Transverse colon (tissue), 4 donors: ENCODE measurements around the gene OBI1. TPM values are rescaled to one million over a fixed set of nuclear protein-coding genes. Genes with fewer than 3 reads are reported as not detected.

ENCODE experiments used
- DNase-seq: peaks from one replicate; pipeline ENCODE4 v3.0.0-alpha.2; 2019
- H3K27ac ChIP-seq, 4 donors: fragments of 200-600 bp; sonication (generic); 2 replicates each; pipeline ENCODE4 v1.5.1; 2016 to 2018; ENCODE audit warnings: inconsistent platforms in 4 of 4
- H3K27me3 ChIP-seq: fragments of 200-600 bp; sonication (generic); 2 replicates; pipeline ENCODE4 v1.5.1; 2017; ENCODE audit warnings: inconsistent platforms
- H3K36me3 ChIP-seq, 4 donors: fragments of 200-600 bp; sonication (generic); 2 replicates each; pipeline ENCODE4 v1.5.1; 2017 to 2019; ENCODE audit warnings: inconsistent platforms in 4 of 4
- H3K4me1 ChIP-seq, 4 donors: fragments of 200-600 bp; sonication (generic); 2 replicates each; pipeline ENCODE4 v1.5.1; 2017 to 2020; ENCODE audit warnings: inconsistent platforms in 4 of 4
- H3K4me3 ChIP-seq, 4 donors: fragments of 200-600 bp; sonication (generic); 1 replicate in 1 of 4; 2 replicates in 3 of 4; pipeline versions ENCODE4 v1.5.1 to v1.6.1; 2017 to 2019; ENCODE audit warnings: inconsistent platforms in 4 of 4
- H3K9me3 ChIP-seq, 2 donors: fragments of 200-600 bp; sonication (generic); 2 replicates each; pipeline ENCODE4 v1.5.1; 2017 to 2019; ENCODE audit warnings: inconsistent platforms in 2 of 2
- EP300 ChIP-seq: sonication (generic); formaldehyde crosslinking; IDR thresholded peaks from one replicate; pipeline ENCODE4 v1.6.1; 2017; ENCODE audit warnings: antibody characterized with exemption, low read depth
- POLR2A ChIP-seq: fragments of 450-650 bp; IDR thresholded peaks from one replicate; pipeline ENCODE4 v1.6.1; 2016; ENCODE audit warnings: antibody characterized with exemption, mild to moderate bottlenecking, moderate library complexity
- POLR2AphosphoS5 ChIP-seq, 3 donors: sonication (generic); formaldehyde crosslinking; IDR thresholded peaks; one replicate each; pipeline ENCODE4 v1.6.1; 2016; ENCODE audit warnings: antibody characterized with exemption in 3 of 3
- WGBS, 2 donors: methylation state at CpG; one replicate each; pipeline ENCODE4 v1.1.5; 2018; ENCODE audit warnings: low coverage in 1 of 2; 5-methylcytosine and 5-hydroxymethylcytosine counted together
- in situ Hi-C, 4 donors: fragments of 200-750 bp; cut with MboI; loops; one replicate each; pipeline versions ENCODE4 v1.15.0 to v1.15.1; 2017; ENCODE audit warnings: low sequenced_read_pairs in 3 of 4, low pct_ligation_motif_present in 1 of 4, low pct_unique_long_range_greater_than_20kb in 1 of 4
- intact Hi-C: fragments of 100-400 bp; cut with DNase I; formaldehyde crosslinking; loops from one replicate; pipeline ENCODE4 v1.15.1; 2023; ENCODE audit warnings: low total_unique reads
- total RNA-seq, 4 donors: library from RNA; depleted of rRNA; stranded (reverse); fragments of >200 nt; gene quantifications; one replicate each; pipeline ENCODE4 v1.1.0, GENCODE V29; 2016
- TF ChIP-seq, protein P1 (sequence below), 5 experiments: fragments of 200-600 bp in 3 of 5; fragments of 450-650 bp in 2 of 5; sonication (generic) in 3 of 5; IDR thresholded peaks; 1 replicate in 2 of 5; 2 replicates in 3 of 5; pipeline ENCODE4 v1.5.1; 2016 to 2017; ENCODE audit warnings: antibody characterized with exemption in 5 of 5, inconsistent platforms in 3 of 5, mild to moderate bottlenecking in 2 of 5, moderate library complexity in 1 of 5

The OBI1 gene
- total RNA-seq, 4 donors from 2014 or later: 2.0 to 7.9 (median 4.2) TPM

- Histone ChIP-seq H3K27me3 (peaks cover 24% of the 10 kb centered on the region), H3K36me3 (no peaks in the 10 kb centered on the region), H3K27ac (no peak overlapping the region), H3K4me3 (no peak overlapping the region), H3K9me3 (no peaks in the 10 kb centered on the region), H3K4me1 (no peaks in the 10 kb centered on the region)
- TF ChIP-seq, protein P1, sequence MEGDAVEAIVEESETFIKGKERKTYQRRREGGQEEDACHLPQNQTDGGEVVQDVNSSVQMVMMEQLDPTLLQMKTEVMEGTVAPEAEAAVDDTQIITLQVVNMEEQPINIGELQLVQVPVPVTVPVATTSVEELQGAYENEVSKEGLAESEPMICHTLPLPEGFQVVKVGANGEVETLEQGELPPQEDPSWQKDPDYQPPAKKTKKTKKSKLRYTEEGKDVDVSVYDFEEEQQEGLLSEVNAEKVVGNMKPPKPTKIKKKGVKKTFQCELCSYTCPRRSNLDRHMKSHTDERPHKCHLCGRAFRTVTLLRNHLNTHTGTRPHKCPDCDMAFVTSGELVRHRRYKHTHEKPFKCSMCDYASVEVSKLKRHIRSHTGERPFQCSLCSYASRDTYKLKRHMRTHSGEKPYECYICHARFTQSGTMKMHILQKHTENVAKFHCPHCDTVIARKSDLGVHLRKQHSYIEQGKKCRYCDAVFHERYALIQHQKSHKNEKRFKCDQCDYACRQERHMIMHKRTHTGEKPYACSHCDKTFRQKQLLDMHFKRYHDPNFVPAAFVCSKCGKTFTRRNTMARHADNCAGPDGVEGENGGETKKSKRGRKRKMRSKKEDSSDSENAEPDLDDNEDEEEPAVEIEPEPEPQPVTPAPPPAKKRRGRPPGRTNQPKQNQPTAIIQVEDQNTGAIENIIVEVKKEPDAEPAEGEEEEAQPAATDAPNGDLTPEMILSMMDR (IDR thresholded peaks at IDR 0.05): no peak
- TF ChIP-seq EP300: no peak
- TF ChIP-seq POLR2A: no peak
- no peak for TF ChIP-seq POLR2AphosphoS5 (IDR thresholded peaks at IDR 0.05)
- in situ Hi-C loops: no loop called here
- intact Hi-C loops: no loop called here
- 20 to 71% methylated on average over 1 to 3 of the region's 3 CpGs for WGBS, 2 donors
- no peak for DNase-seq
Observed at GRCh38 chr13:78675112-78675511, 16.2 kb upstream of the OBI1 start.

DNA sequence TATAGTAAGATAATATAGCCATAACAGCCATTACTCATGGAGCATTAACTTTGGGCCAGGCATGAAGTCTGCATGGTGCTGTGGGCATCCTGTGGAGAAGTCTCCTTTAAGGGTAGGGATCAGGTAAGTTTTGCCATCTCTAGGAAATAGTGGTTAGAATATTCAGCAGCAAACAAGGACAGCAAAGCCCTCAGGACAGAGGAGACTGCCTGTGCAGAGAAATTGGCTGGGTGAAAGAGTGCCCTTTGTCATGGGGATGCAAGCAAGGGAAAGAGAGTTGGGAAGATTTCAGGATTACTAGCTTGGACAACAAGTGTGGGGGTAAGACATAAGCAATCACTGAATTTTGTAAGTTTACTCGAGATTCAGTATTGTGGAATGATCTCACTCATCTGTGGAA, 15.7 kb upstream of the OBI1 start:
- Histone ChIP-seq H3K36me3 (no peaks in the 10 kb centered on the region), H3K4me1 (no peaks in the 10 kb centered on the region), H3K4me3 (no peak overlapping the region), H3K27ac (no peak overlapping the region), H3K27me3 (peaks cover 24% of the 10 kb centered on the region), H3K9me3 (no peaks in the 10 kb centered on the region)
- in situ Hi-C loops (no loop called here), intact Hi-C loops (no loop called here)
- TF ChIP-seq EP300 (no peak), POLR2A (no peak)
- 50 to 63% methylated on average over 1 of the region's 1 CpG for WGBS, 2 donors
- no peak for DNase-seq

DNA sequence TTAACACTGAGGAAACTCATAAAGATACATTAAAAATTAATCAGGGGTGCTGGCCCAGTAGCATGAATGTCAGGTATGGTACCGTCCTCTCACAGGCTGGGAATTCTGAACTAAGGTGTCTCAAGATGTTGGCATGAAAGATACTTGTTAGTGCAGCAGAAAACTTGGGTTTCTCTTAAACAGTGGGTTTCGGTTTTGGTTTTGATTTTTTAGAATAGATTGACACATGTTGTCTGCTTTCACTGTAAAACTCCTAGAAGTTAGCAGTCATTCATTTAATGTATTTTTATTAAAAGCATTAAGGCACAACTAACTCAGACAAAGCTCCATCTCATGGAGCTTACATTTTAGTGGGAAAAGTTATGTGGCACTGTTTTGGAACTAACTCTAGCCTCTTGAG, 3.5 kb upstream of the OBI1 start:
- intact Hi-C loops (no loop called here), in situ Hi-C loops (no loop called here)
- H3K4me3 ChIP-seq: no peak overlapping the region
- H3K36me3 ChIP-seq: no peaks in the 10 kb centered on the region
- no peaks in the 10 kb centered on the region for H3K27me3 ChIP-seq
- no peak overlapping the region for H3K27ac ChIP-seq
- no peaks in the 10 kb centered on the region for H3K9me3 ChIP-seq
- TF ChIP-seq EP300: no peak
- no peak for TF ChIP-seq POLR2A
- WGBS, 2 donors: 83% methylated on average over 1 to 2 of the region's 2 CpGs
- DNase-seq: no peak
- peaks cover 8 to 17% (median 8%) of the 10 kb centered on the region in 4 donors for H3K4me1 ChIP-seq

GRCh38 chr13:78660495-78660857, 1.5 kb upstream of the OBI1 start:
- Histone ChIP-seq H3K4me3 (peak overlapping the region in 1 of 4 donors; percentile 75), H3K36me3 (no peaks in the 10 kb centered on the region), H3K27me3 (no peaks in the 10 kb centered on the region), H3K4me1 (peaks cover 9 to 25% (median 12%) of the 10 kb centered on the region in 4 donors), H3K9me3 (no peaks in the 10 kb centered on the region), H3K27ac (no peak overlapping the region)
- intact Hi-C loops (no loop called here), in situ Hi-C loops (no loop called here)
- WGBS, 2 donors: 44 to 63% methylated on average over 2 to 4 of the region's 4 CpGs
- no peak for TF ChIP-seq POLR2A
- TF ChIP-seq, protein P1 (IDR thresholded peaks at IDR 0.05): no peak
- TF ChIP-seq EP300: no peak
- no peak for TF ChIP-seq POLR2AphosphoS5 (IDR thresholded peaks at IDR 0.05)
- no peak for DNase-seq

DNA sequence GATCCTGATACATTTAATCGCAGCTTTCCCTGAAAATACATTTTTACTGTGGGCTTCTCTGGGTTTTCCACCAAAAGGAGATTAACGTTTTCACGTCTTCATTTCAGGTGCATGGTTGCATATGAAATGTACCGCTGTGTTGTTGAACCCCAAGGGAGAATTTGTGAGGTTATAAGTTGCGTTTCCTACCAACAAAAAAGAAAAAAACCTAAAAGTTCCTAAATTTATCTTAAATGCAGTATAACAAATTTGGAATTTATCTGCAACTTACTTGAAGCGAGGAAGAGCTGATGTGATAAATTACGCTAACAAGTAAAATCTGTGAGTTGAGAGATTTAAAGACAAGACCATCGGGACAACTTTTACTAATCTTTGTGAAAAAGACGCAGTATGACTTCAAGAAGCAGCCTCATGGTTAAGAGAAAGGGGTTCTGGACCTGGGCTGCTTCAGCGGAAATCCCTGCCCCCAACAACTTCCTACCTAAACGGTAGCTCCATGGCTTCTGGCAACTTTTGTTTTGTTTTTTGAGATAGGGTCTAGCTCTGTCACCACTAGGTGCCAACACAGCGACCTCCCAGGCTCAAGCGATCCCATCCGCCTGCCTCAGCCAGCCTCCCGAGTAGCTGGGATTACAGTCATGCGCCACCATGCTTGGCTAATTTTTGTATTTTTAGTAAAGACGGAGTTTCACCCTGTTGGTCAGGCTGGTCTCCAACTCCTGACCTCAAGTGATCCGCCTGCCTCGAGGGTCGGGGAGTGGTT, 958 bp upstream of the OBI1 start:
- peaks cover 9 to 25% (median 12%) of the 10 kb centered on the region in 4 donors for H3K4me1 ChIP-seq
- peak overlapping the region in 1 of 4 donors; percentile 25 for H3K27ac ChIP-seq
- no peaks in the 10 kb centered on the region for H3K36me3 ChIP-seq
- in situ Hi-C loops: no loop called here
- peak overlapping the region; percentile 8 to 75 (median 59) for H3K4me3 ChIP-seq
- intact Hi-C loops: no loop called here
- H3K27me3 ChIP-seq: no peaks in the 10 kb centered on the region
- H3K9me3 ChIP-seq: no peaks in the 10 kb centered on the region
- TF ChIP-seq POLR2A: no peak
- TF ChIP-seq EP300: no peak
- no peak for TF ChIP-seq POLR2AphosphoS5 (IDR thresholded peaks at IDR 0.05)
- TF ChIP-seq, protein P1 (IDR thresholded peaks at IDR 0.05): no peak
- peak; percentile 11 for DNase-seq
- 38 to 52% methylated on average over 12 to 20 of the region's 20 CpGs for WGBS, 2 donors
